A673 (cell line): ENCODE results near the gene OXTR.

ENCODE experiments used
- CTCF ChIP-seq: fragments of 300-800, 200-600 bp; sonication (generic); conservative IDR thresholded peaks from 2 replicates; pipeline ENCODE4 v1.5.1; 2017; ENCODE audit warnings: low read depth, mild to moderate bottlenecking, antibody characterized with exemption, low read length, moderate library complexity, mixed read lengths
- EZH2 ChIP-seq: fragments of 200-600 bp; sonication (generic); IDR thresholded peaks from 2 replicates; pipeline ENCODE4 v1.6.1; 2017; ENCODE audit warnings: borderline replicate concordance, low read depth, mild to moderate bottlenecking, mixed read lengths, antibody characterized with exemption, low read length; ENCODE audit not compliant: poor library complexity, severe bottlenecking

GRCh38 chr3:8778475-8778874 is 9.1 kb upstream of the OXTR start:
- no peak for TF ChIP-seq EZH2
- TF ChIP-seq CTCF = no peak
